Testis (tissue), 3 donors: Measurements from ENCODE around the gene PITPNM3. TPM values are rescaled to one million over a fixed set of nuclear protein-coding genes. Genes with fewer than 3 reads are reported as not detected.

Experiments used
- DNase-seq: peaks from one replicate; pipeline ENCODE4 v3.0.0-alpha.2; 2019
- H3K27ac ChIP-seq, 2 donors: fragments of 200-600 bp; sonication (generic); one replicate each; pipeline ENCODE4 v1.5.1; 2019
- H3K27me3 ChIP-seq: fragments of 200-600 bp; sonication (generic); one replicate; pipeline ENCODE4 v1.5.1; 2019
- H3K36me3 ChIP-seq: fragments of 200-600 bp; sonication (generic); one replicate; pipeline ENCODE4 v1.5.1; 2017; ENCODE audit warnings: low read depth; ENCODE audit errors: missing control alignments
- H3K4me1 ChIP-seq: fragments of 200-600 bp; sonication (generic); one replicate; pipeline ENCODE4 v1.5.1; 2019
- H3K4me3 ChIP-seq, 2 donors: fragments of 200-600 bp; sonication (generic); one replicate each; pipeline ENCODE4 v1.5.1; 2017 to 2019
- H3K9me3 ChIP-seq: fragments of 200-600 bp; sonication (generic); one replicate; pipeline ENCODE4 v1.5.1; 2017
- CTCF ChIP-seq, 3 experiments: fragments of 450-650 bp in 2 of 3; fragments of 200-600 bp in 1 of 3; sonication (generic) in 1 of 3; IDR thresholded peaks; one replicate each; pipeline ENCODE4 v1.5.1; 2016 to 2019; ENCODE audit warnings: antibody characterized with exemption in 3 of 3, mild to moderate bottlenecking in 2 of 3, moderate library complexity in 1 of 3
- POLR2A ChIP-seq: fragments of 450-650 bp; IDR thresholded peaks from one replicate; pipeline ENCODE4 v1.6.1; 2017; ENCODE audit warnings: antibody characterized with exemption, mild to moderate bottlenecking, moderate library complexity
- WGBS, 2 donors: methylation state at CpG; one replicate each; pipeline ENCODE4 v1.1.5; 2018; 5-methylcytosine and 5-hydroxymethylcytosine counted together
- intact Hi-C: fragments of 100-400 bp; cut with DNase I; formaldehyde crosslinking; loops from one replicate; pipeline ENCODE4 v1.15.1; 2023; ENCODE audit warnings: low total_unique reads
- polyA plus RNA-seq: library from polyadenylated mRNA; stranded (reverse); fragments of 350-450 nt; fragmentation: Illumina TruSeq; extraction: RNeasy Lipid Tissue Mini Kit (QIAGEN cat#74804); gene quantifications from one replicate; pipeline ENCODE4 v1.2.3, GENCODE V29; 2014; ENCODE audit warnings: low read depth, low replicate concordance; ENCODE audit not compliant: insufficient read depth
- total RNA-seq, 2 donors: library from RNA; depleted of rRNA; stranded (reverse); fragments of >200 nt; gene quantifications; one replicate each; pipeline ENCODE4 v1.2.3, GENCODE V29; 2016

Gene PITPNM3
- total and polyA plus RNA-seq, 3 donors from 2014 or later = 6.3 to 7.3 (median 6.7) TPM

- Histone ChIP-seq H3K27me3 (no peaks in the 10 kb centered on the region), H3K27ac (no peak overlapping the region), H3K9me3 (no peaks in the 10 kb centered on the region), H3K36me3 (no peaks in the 10 kb centered on the region), H3K4me1 (peaks cover 13% of the 10 kb centered on the region), H3K4me3 (no peak overlapping the region)
- WGBS, 2 donors = 77 to 85% methylated on average over 7 of the region's 7 CpGs
- intact Hi-C loops = no loop called here
- TF ChIP-seq CTCF (IDR thresholded peaks at IDR 0.05) = no peak
- TF ChIP-seq POLR2A = no peak
- DNase-seq = no peak
Measured at GRCh38 chr17:6571452-6571781, 15.1 kb upstream of the PITPNM3 start.

GRCh38 chr17:6570731-6571451 is 14.5 kb upstream of the PITPNM3 start:
- peaks cover 13% of the 10 kb centered on the region for H3K4me1 ChIP-seq
- no peaks in the 10 kb centered on the region for H3K9me3 ChIP-seq
- no peaks in the 10 kb centered on the region for H3K36me3 ChIP-seq
- DNase-seq = no peak
- no peaks in the 10 kb centered on the region for H3K27me3 ChIP-seq
- intact Hi-C loops = no loop called here
- no peak overlapping the region for H3K4me3 ChIP-seq
- H3K27ac ChIP-seq = no peak overlapping the region
- 91 to 94% methylated on average over 10 to 18 of the region's 18 CpGs for WGBS, 2 donors
- TF ChIP-seq POLR2A (no peak), CTCF (IDR thresholded peaks at IDR 0.05) (no peak)

- intact Hi-C loops = no loop called here
- Histone ChIP-seq H3K4me1 (peaks cover 3% of the 10 kb centered on the region), H3K36me3 (no peaks in the 10 kb centered on the region), H3K4me3 (no peak overlapping the region), H3K27me3 (no peaks in the 10 kb centered on the region), H3K27ac (no peak overlapping the region), H3K9me3 (no peaks in the 10 kb centered on the region)
- no peak for TF ChIP-seq POLR2A
- TF ChIP-seq CTCF (IDR thresholded peaks at IDR 0.05) = no peak
- DNase-seq = no peak
- WGBS, 2 donors = 85 to 88% methylated on average over 10 of the region's 10 CpGs
Measured at GRCh38 chr17:6569370-6570285, 13.3 kb upstream of the PITPNM3 start.

GRCh38 chr17:6568184-6568758 is 11.9 kb upstream of the PITPNM3 start:
- Histone ChIP-seq H3K9me3 (no peaks in the 10 kb centered on the region), H3K4me1 (no peaks in the 10 kb centered on the region), H3K27ac (no peak overlapping the region), H3K27me3 (no peaks in the 10 kb centered on the region), H3K4me3 (no peak overlapping the region), H3K36me3 (no peaks in the 10 kb centered on the region)
- 87 to 88% methylated on average over 11 to 12 of the region's 12 CpGs for WGBS, 2 donors
- intact Hi-C loops = no loop called here
- TF ChIP-seq CTCF (IDR thresholded peaks at IDR 0.05) = no peak
- TF ChIP-seq POLR2A = no peak
- DNase-seq = no peak
